ENCODE results near the gene TRPM1.

GRCh38 chr15:30990446-30991254 is 110.9 kb downstream of the TRPM1 start:
- TF ChIP-seq, protein P1, sequence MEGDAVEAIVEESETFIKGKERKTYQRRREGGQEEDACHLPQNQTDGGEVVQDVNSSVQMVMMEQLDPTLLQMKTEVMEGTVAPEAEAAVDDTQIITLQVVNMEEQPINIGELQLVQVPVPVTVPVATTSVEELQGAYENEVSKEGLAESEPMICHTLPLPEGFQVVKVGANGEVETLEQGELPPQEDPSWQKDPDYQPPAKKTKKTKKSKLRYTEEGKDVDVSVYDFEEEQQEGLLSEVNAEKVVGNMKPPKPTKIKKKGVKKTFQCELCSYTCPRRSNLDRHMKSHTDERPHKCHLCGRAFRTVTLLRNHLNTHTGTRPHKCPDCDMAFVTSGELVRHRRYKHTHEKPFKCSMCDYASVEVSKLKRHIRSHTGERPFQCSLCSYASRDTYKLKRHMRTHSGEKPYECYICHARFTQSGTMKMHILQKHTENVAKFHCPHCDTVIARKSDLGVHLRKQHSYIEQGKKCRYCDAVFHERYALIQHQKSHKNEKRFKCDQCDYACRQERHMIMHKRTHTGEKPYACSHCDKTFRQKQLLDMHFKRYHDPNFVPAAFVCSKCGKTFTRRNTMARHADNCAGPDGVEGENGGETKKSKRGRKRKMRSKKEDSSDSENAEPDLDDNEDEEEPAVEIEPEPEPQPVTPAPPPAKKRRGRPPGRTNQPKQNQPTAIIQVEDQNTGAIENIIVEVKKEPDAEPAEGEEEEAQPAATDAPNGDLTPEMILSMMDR (IDR thresholded peaks at IDR 0.05): no peak
- TF ChIP-seq POLR2A (IDR thresholded peaks at IDR 0.05): no peak
